A549 (cell line): Measurements from ENCODE around the gene CALHM3. TPM values are rescaled to one million over a fixed set of nuclear protein-coding genes. Genes with fewer than 3 reads are reported as not detected.
A peak's percentile ranks its signal among the peaks of the same experiment; 100 is the strongest.

Source experiments
- ATAC-seq, 2 experiments: fragments of 200-7000 bp in 1 of 2; fragments of >200 bp in 1 of 2; cut with Nextera tagmentation in 1 of 2; cut with Tn5 transposase in 1 of 2; 3 replicates each; pipeline versions ENCODE4 v1.8.0 to v1.9.1; 2018 to 2020; ENCODE audit warnings: mild to moderate bottlenecking in 1 of 2, moderate library complexity in 1 of 2
- CTCF ChIA-PET: fragments of 300-600 bp; sonication (Branson Sonifier 250); formaldehyde crosslinking; extraction: SDS; loops from one replicate; lab custom pipeline; 2021; ENCODE audit warnings: antibody characterized with exemption, inconsistent platforms; lab: Yijun Ruan, JAX
- POLR2A ChIA-PET: fragments of 350-600 bp; formaldehyde crosslinking; extraction: SDS; loops from one replicate; lab custom pipeline; 2021; ENCODE audit warnings: antibody characterized with exemption, inconsistent platforms; lab: Yijun Ruan, JAX
- DNase-seq, 2 experiments: peaks; one replicate each; pipeline versions ENCODE4 v3.0.0 to v3.0.0-alpha.2; 2011 to 2016; ENCODE audit warnings: low read depth in 1 of 2, low spot score in 1 of 2
- FAIRE-seq: peaks from 2 replicates; lab custom pipeline; 2011; peaks lifted over from hg19 to GRCh38; lab: Jason Lieb, UNC
- H3K27ac ChIP-seq, 2 experiments: fragments of >200 bp; sonication (Bioruptor Twin); formaldehyde crosslinking; 3 replicates each; pipeline ENCODE4 v1.5.1; 2016 to 2017
- H3K4me1 ChIP-seq: fragments of >200 bp; sonication (Bioruptor Twin); formaldehyde crosslinking; 3 replicates; pipeline ENCODE4 v1.6.1; 2016
- H3K4me2 ChIP-seq: fragments of >200 bp; sonication (Bioruptor Twin); formaldehyde crosslinking; 3 replicates; pipeline ENCODE4 v1.6.1; 2016
- H3K4me3 ChIP-seq: fragments of >200 bp; sonication (Bioruptor Twin); formaldehyde crosslinking; 3 replicates; pipeline ENCODE4 v1.5.1; 2016
- H3K9me3 ChIP-seq: fragments of >200 bp; sonication (Bioruptor Twin); formaldehyde crosslinking; 3 replicates; pipeline ENCODE4 v1.6.1; 2016
- BCL3 ChIP-seq: fragments of >200 bp; sonication (Bioruptor Twin); formaldehyde crosslinking; IDR thresholded peaks from 3 replicates; pipeline ENCODE4 v1.6.1; 2016
- BHLHE40 ChIP-seq: IDR thresholded peaks from 2 replicates; pipeline ENCODE4 v1.6.1; 2012; ENCODE audit warnings: low read depth, low read length, inconsistent platforms
- EHF ChIP-seq: fragments of 250-450 bp; sonication (Bioruptor Pico); IDR thresholded peaks from 2 replicates; pipeline ENCODE4 v1.5.0; 2020; ENCODE audit warnings: mild to moderate bottlenecking
- FOSB ChIP-seq: fragments of 250-450 bp; sonication (Bioruptor Pico); IDR thresholded peaks from 2 replicates; pipeline ENCODE4 v1.5.0; 2020; ENCODE audit warnings: mild to moderate bottlenecking, moderate library complexity
- FOSL2 ChIP-seq, 2 experiments: fragments of 450-650 bp in 1 of 2; fragments of >200 bp in 1 of 2; sonication (Bioruptor Twin) in 1 of 2; formaldehyde crosslinking; IDR thresholded peaks; 2 replicates each; pipeline versions ENCODE4 v1.5.0 to v1.6.1; 2016 to 2020; ENCODE audit warnings: mild to moderate bottlenecking in 1 of 2, moderate library complexity in 1 of 2
- FOXS1 ChIP-seq: fragments of 250-450 bp; sonication (Bioruptor Pico); IDR thresholded peaks from 2 replicates; pipeline ENCODE4 v1.5.0; 2020; ENCODE audit warnings: mild to moderate bottlenecking, moderate library complexity
- HMGXB4 ChIP-seq: fragments of 250-450 bp; sonication (Bioruptor Pico); IDR thresholded peaks from 2 replicates; pipeline ENCODE4 v1.5.0; 2021; ENCODE audit warnings: mild to moderate bottlenecking, moderate library complexity, borderline replicate concordance
- HOXB5 ChIP-seq: fragments of 250-450 bp; sonication (Bioruptor Pico); IDR thresholded peaks from 2 replicates; pipeline ENCODE4 v1.5.0; 2020; ENCODE audit warnings: mild to moderate bottlenecking, moderate library complexity
- MAZ ChIP-seq: fragments of 150-350 bp; IDR thresholded peaks from 2 replicates; pipeline ENCODE4 v1.6.1; 2014; ENCODE audit warnings: antibody characterized with exemption, low read depth, low read length, borderline replicate concordance
- NPAS2 ChIP-seq: fragments of 250-450 bp; sonication (Bioruptor Pico); IDR thresholded peaks from 2 replicates; pipeline ENCODE4 v1.8.0; 2022; ENCODE audit warnings: mild to moderate bottlenecking, moderate library complexity, borderline replicate concordance
- PBX3 ChIP-seq: IDR thresholded peaks from 2 replicates; pipeline ENCODE4 v1.6.1; 2012
- RCOR1 ChIP-seq: fragments of 150-350 bp; IDR thresholded peaks from 2 replicates; pipeline ENCODE4 v1.6.1; 2014; ENCODE audit warnings: antibody characterized with exemption, low read length, low read depth
- REST ChIP-seq: fragments of 200-600 bp; sonication (generic); IDR thresholded peaks from 2 replicates; pipeline ENCODE4 v1.6.1; 2016; ENCODE audit warnings: antibody characterized with exemption, mild to moderate bottlenecking, moderate library complexity
- SREBF2 ChIP-seq: fragments of 450-650 bp; IDR thresholded peaks from 2 replicates; pipeline ENCODE4 v1.6.1; 2014; ENCODE audit warnings: mild to moderate bottlenecking, moderate library complexity
- ZFP36 ChIP-seq: fragments of 450-650 bp; IDR thresholded peaks from 2 replicates; pipeline ENCODE4 v1.6.1; 2014; ENCODE audit warnings: borderline replicate concordance; ENCODE audit not compliant: partially characterized antibody
- ZSCAN20 ChIP-seq: fragments of 250-450 bp; sonication (Bioruptor Pico); IDR thresholded peaks from 2 replicates; pipeline ENCODE4 v1.8.0; 2022; ENCODE audit warnings: mild to moderate bottlenecking, moderate library complexity
- WGBS: methylation state at CpG from one replicate; pipeline ENCODE4 v1.1.6; 2017; ENCODE audit errors: missing lambda C conversion rate; 5-methylcytosine and 5-hydroxymethylcytosine counted together
- polyA plus RNA-seq, 4 experiments: library from polyadenylated mRNA; depleted of rRNA in 3 of 4; stranded (reverse); fragments of >200 nt; fragmentation: RNase III in 1 of 4; extraction: RNeasy Plus Mini Kit Qiagen cat#74134 plus additional on column Dnase treatment in 1 of 4; gene quantifications; 2 replicates in 3 of 4; 3 replicates in 1 of 4; pipeline ENCODE4 v1.2.3, GENCODE V29; 2011 to 2017

Gene CALHM3
- polyA plus RNA-seq, 2 of the 4 experiments (the other 2 are of a cell fraction), result 0.08 to 0.21 TPM

- TF ChIP-seq HMGXB4 (CRISPR knock-in tag), result no peak
- TF ChIP-seq ZFP36, result no peak
- TF ChIP-seq, all 56 proteins: peak for 0
These were observed 27.8 kb downstream of the CALHM3 start (continued) for GRCh38 chr10:103451091-103451813.

- DNase-seq (no peak), FAIRE-seq (no peak)
- Histone ChIP-seq H3K4me3 (no peak overlapping the region), H3K4me1 (peaks cover 18% of the 10 kb centered on the region; the same call in 2 of the 3 replicates), H3K27ac (peak overlapping the region in 1 of 2 experiments; percentile 81; a peak in 2 of 6 replicates)
- TF ChIP-seq BHLHE40 (no peak), HMGXB4 (CRISPR knock-in tag) (no peak), BCL3 (no peak), FOSB (CRISPR knock-in tag) (no peak), RCOR1 (no peak), MAZ (no peak), NPAS2 (CRISPR knock-in tag) (no peak)
- TF ChIP-seq, all 56 proteins: peak for 0
- WGBS, result 85% methylated on average over 12 of the region's 12 CpGs
- Histone ChIP-seq H3K9me3 (no peaks in the 10 kb centered on the region), H3K4me2 (peak overlapping the region; percentile 68; the same call in 2 of the 3 replicates)
- POLR2A ChIA-PET, result no interaction called here
- CTCF ChIA-PET, result interaction anchor here (0.5 to 2.5 kb wide), 7 partner anchors 10 to 149 kb away, joined by 3 to 12 read pairs (median 3); no protein-coding TSS in a partner anchor
- ATAC-seq, result no peak
These were observed 28.8 kb downstream of the CALHM3 start for GRCh38 chr10:103450201-103450695.

- no peak overlapping the region for H3K4me3 ChIP-seq
- WGBS, result 97% methylated on average over 33 of the region's 34 CpGs
- ATAC-seq (no peak), DNase-seq (no peak), FAIRE-seq (no peak)
- ChIA-PET CTCF (interaction anchor here (0.6 to 2.5 kb wide), 7 partner anchors 9 to 144 kb away, joined by 3 to 12 read pairs (median 3); no protein-coding TSS in a partner anchor), POLR2A (no interaction called here)
- no peaks in the 10 kb centered on the region for H3K9me3 ChIP-seq
- peaks cover 18% of the 10 kb centered on the region; the same call in 2 of the 3 replicates for H3K4me1 ChIP-seq
- H3K4me2 ChIP-seq, result no peak overlapping the region
- no peak overlapping the region for H3K27ac ChIP-seq
- TF ChIP-seq REST, result no peak
- no peak for TF ChIP-seq ZFP36
- no peak for TF ChIP-seq FOXS1
- no peak for TF ChIP-seq HMGXB4 (CRISPR knock-in tag)
- TF ChIP-seq PBX3, result no peak
- no peak for TF ChIP-seq FOSL2 (IDR thresholded peaks at IDR 0.05)
- no peak for TF ChIP-seq FOSL2 (CRISPR knock-in tag; IDR thresholded peaks at IDR 0.05)
- no peak for TF ChIP-seq HOXB5 (CRISPR knock-in tag)
- TF ChIP-seq EHF (CRISPR knock-in tag), result no peak
- TF ChIP-seq ZSCAN20 (CRISPR knock-in tag), result no peak
- TF ChIP-seq SREBF2, result no peak
These were observed 29.6 kb downstream of the CALHM3 start for GRCh38 chr10:103449208-103450144.
